IMR-90 (cell line): ENCODE data around the gene CBFA2T3. TPM values are rescaled to one million over a fixed set of nuclear protein-coding genes. Genes with fewer than 3 reads are reported as not detected.

Experiments used
- ATAC-seq: fragments of 200-7000 bp; cut with Tn5 transposase; 2 replicates; pipeline ENCODE4 v1.9.1; 2020; ENCODE audit warnings: low read depth, mild to moderate bottlenecking, moderate library complexity
- BruUV-seq: library from RNA; stranded (reverse); fragments of 400-500 nt; replicated peaks from 2 replicates; lab custom pipeline; 2021; lab: Mats Ljungman, UMichigan
- CTCF ChIA-PET: fragments of 300-600 bp; formaldehyde crosslinking; extraction: SDS; loops from one replicate; lab custom pipeline; 2021; ENCODE audit warnings: antibody characterized with exemption; lab: Yijun Ruan, JAX
- POLR2A ChIA-PET: fragments of 300-600 bp; sonication (Branson Sonifier 250); formaldehyde crosslinking; loops from one replicate; lab custom pipeline; 2022; ENCODE audit warnings: antibody characterized with exemption; ENCODE audit not compliant: unreplicated experiment; lab: Charles Lee
- DNase-seq: peaks from one replicate; pipeline ENCODE4 v3.0.0; 2013
- H2AFZ ChIP-seq: replicated peaks from 2 replicates; pipeline ENCODE3; 2013; ENCODE audit warnings: low read length, mild to moderate bottlenecking; ENCODE audit not compliant: poor library complexity
- H2AK5ac ChIP-seq: 2 replicates; pipeline ENCODE4 v1.6.1; 2013; ENCODE audit warnings: low read depth, low read length, inconsistent platforms
- H2AK9ac ChIP-seq: replicated peaks from 2 replicates; pipeline ENCODE3; 2013; ENCODE audit warnings: mild to moderate bottlenecking, low read depth, low read length, moderate library complexity; ENCODE audit not compliant: poor library complexity
- H2BK120ac ChIP-seq: 2 replicates; pipeline ENCODE4 v1.6.1; 2013; ENCODE audit warnings: low read depth, low read length, inconsistent platforms
- H2BK15ac ChIP-seq: 3 replicates; pipeline ENCODE4 v1.6.1; 2013; ENCODE audit warnings: low read depth, low read length, inconsistent platforms
- H2BK20ac ChIP-seq: 2 replicates; pipeline ENCODE4 v1.6.1; 2013; ENCODE audit warnings: low read depth, mild to moderate bottlenecking, inconsistent platforms, low read length, moderate library complexity
- H2BK5ac ChIP-seq: 2 replicates; pipeline ENCODE4 v1.6.1; 2013; ENCODE audit warnings: mild to moderate bottlenecking, low read depth, low read length, inconsistent platforms; ENCODE audit not compliant: poor library complexity, severe bottlenecking
- H3K14ac ChIP-seq: replicated peaks from 2 replicates; pipeline ENCODE4 v1.6.1; 2013; ENCODE audit warnings: low read depth, low read length, inconsistent platforms
- H3K18ac ChIP-seq: 2 replicates; pipeline ENCODE4 v1.6.1; 2013; ENCODE audit warnings: low read depth, low read length, control low read depth
- H3K23ac ChIP-seq: 2 replicates; pipeline ENCODE4 v1.6.1; 2013; ENCODE audit warnings: low read depth, low read length, inconsistent platforms
- H3K27ac ChIP-seq: 2 replicates; pipeline ENCODE4 v1.5.1; 2013; ENCODE audit warnings: mild to moderate bottlenecking, control low read depth, low read length; ENCODE audit not compliant: insufficient read depth
- H3K27me3 ChIP-seq: 2 replicates; pipeline ENCODE4 v1.6.1; 2013; ENCODE audit warnings: low read length; ENCODE audit not compliant: control insufficient read depth, insufficient read depth
- H3K36me3 ChIP-seq: 2 replicates; pipeline ENCODE4 v1.6.1; 2013; ENCODE audit warnings: low read length, mixed read lengths; ENCODE audit not compliant: control insufficient read depth, insufficient read depth
- H3K4ac ChIP-seq: 2 replicates; pipeline ENCODE4 v1.6.1; 2013; ENCODE audit warnings: low read depth, low read length, inconsistent platforms
- H3K4me1 ChIP-seq: 2 replicates; pipeline ENCODE4 v1.6.1; 2013; ENCODE audit warnings: low read length, mixed read lengths; ENCODE audit not compliant: control insufficient read depth, insufficient read depth
- H3K4me2 ChIP-seq: 2 replicates; pipeline ENCODE4 v1.6.1; 2013; ENCODE audit warnings: low read depth, mild to moderate bottlenecking, control low read depth, low read length, moderate library complexity
- H3K4me3 ChIP-seq: 2 replicates; pipeline ENCODE4 v1.5.1; 2013; ENCODE audit warnings: low read depth, mild to moderate bottlenecking, control low read depth, low read length, moderate library complexity; ENCODE audit not compliant: insufficient read depth
- H3K56ac ChIP-seq: 2 replicates; pipeline ENCODE4 v1.6.1; 2013; ENCODE audit warnings: low read length, inconsistent platforms; ENCODE audit not compliant: insufficient read depth; ENCODE audit errors: extremely low read depth
- H3K79me1 ChIP-seq, 2 experiments: 2 replicates each; pipeline ENCODE4 v1.6.1; 2013; ENCODE audit warnings: low read length in 2 of 2, inconsistent platforms in 1 of 2, low read depth in 1 of 2
- H3K9ac ChIP-seq: 2 replicates; pipeline ENCODE4 v1.6.1; 2013; ENCODE audit warnings: low read depth, low read length, control low read depth
- H3K9me1 ChIP-seq: 2 replicates; pipeline ENCODE4 v1.6.1; 2013; ENCODE audit warnings: low read length, inconsistent platforms; ENCODE audit not compliant: insufficient read depth
- H3K9me3 ChIP-seq: 2 replicates; pipeline ENCODE4 v1.6.1; 2013; ENCODE audit warnings: low read length; ENCODE audit not compliant: control insufficient read depth, insufficient read depth
- H4K20me1 ChIP-seq: 2 replicates; pipeline ENCODE4 v1.6.1; 2013; ENCODE audit warnings: low read length, inconsistent platforms; ENCODE audit not compliant: insufficient read depth
- H4K5ac ChIP-seq: 2 replicates; pipeline ENCODE4 v1.6.1; 2013; ENCODE audit warnings: mild to moderate bottlenecking, low read depth, low read length, control low read depth
- H4K8ac ChIP-seq, 2 experiments: 2 replicates each; pipeline ENCODE4 v1.6.1; 2013; ENCODE audit warnings: low read depth in 2 of 2, low read length in 2 of 2, control low read depth in 1 of 2, inconsistent platforms in 1 of 2
- H4K91ac ChIP-seq: 2 replicates; pipeline ENCODE4 v1.6.1; 2013; ENCODE audit warnings: low read depth, low read length, inconsistent platforms; ENCODE audit not compliant: insufficient read depth
- BHLHE40 ChIP-seq: fragments of 150-350 bp; IDR thresholded peaks from 2 replicates; pipeline ENCODE4 v1.6.1; 2016; ENCODE audit warnings: mild to moderate bottlenecking, low read depth, low read length
- CEBPB ChIP-seq: IDR thresholded peaks from 2 replicates; pipeline ENCODE4 v1.6.1; 2012; ENCODE audit warnings: low read depth, low read length, improper control_type of control experiment
- CHD1 ChIP-seq: IDR thresholded peaks from 2 replicates; pipeline ENCODE4 v1.6.1; 2012; ENCODE audit warnings: low read depth, low read length, improper control_type of control experiment
- FOS ChIP-seq: fragments of 150-350 bp; IDR thresholded peaks from 2 replicates; pipeline ENCODE4 v1.6.1; 2016; ENCODE audit warnings: low read depth, low read length
- MAFK ChIP-seq: IDR thresholded peaks from 2 replicates; pipeline ENCODE4 v1.6.1; 2012; ENCODE audit warnings: low read depth, low read length, improper control_type of control experiment
- MAZ ChIP-seq: IDR thresholded peaks from 2 replicates; pipeline ENCODE4 v1.6.1; 2012; ENCODE audit warnings: low read depth, mild to moderate bottlenecking, low read length, improper control_type of control experiment, moderate library complexity, borderline replicate concordance
- MXI1 ChIP-seq: IDR thresholded peaks from 2 replicates; pipeline ENCODE4 v1.6.1; 2012; ENCODE audit warnings: low read depth, mild to moderate bottlenecking, low read length, moderate library complexity, borderline replicate concordance
- NFE2L2 ChIP-seq: fragments of 150-350 bp; IDR thresholded peaks from 2 replicates; pipeline ENCODE4 v1.6.1; 2016; ENCODE audit warnings: low read depth, mild to moderate bottlenecking, low read length
- POLR2A ChIP-seq: IDR thresholded peaks from 2 replicates; pipeline ENCODE4 v1.6.1; 2012; ENCODE audit warnings: mild to moderate bottlenecking, low read depth, low read length
- RAD21 ChIP-seq: IDR thresholded peaks from 2 replicates; pipeline ENCODE4 v1.6.1; 2012; ENCODE audit warnings: low read length, improper control_type of control experiment
- RCOR1 ChIP-seq: IDR thresholded peaks from 2 replicates; pipeline ENCODE4 v1.6.1; 2012; ENCODE audit warnings: mild to moderate bottlenecking, low read length, improper control_type of control experiment; ENCODE audit not compliant: insufficient replicate concordance
- RFX5 ChIP-seq: IDR thresholded peaks from 2 replicates; pipeline ENCODE4 v1.8.0; 2012; ENCODE audit warnings: low read depth, mild to moderate bottlenecking, low read length, moderate library complexity
- SMC3 ChIP-seq: fragments of 150-350 bp; IDR thresholded peaks from 2 replicates; pipeline ENCODE4 v1.6.1; 2016; ENCODE audit warnings: low read depth, mild to moderate bottlenecking, antibody characterized with exemption, low read length, moderate library complexity
- WGBS, 2 experiments: methylation state at CpG; one replicate each; pipeline versions ENCODE4 v1.1.5 to v1.1.7; 2013; ENCODE audit warnings: missing lambda C conversion rate in 2 of 2; ENCODE audit not compliant: insufficient read length in 1 of 2; ENCODE audit errors: extremely low coverage in 2 of 2; 5-methylcytosine and 5-hydroxymethylcytosine counted together
- dilution Hi-C: fragments of 300-500 bp; cut with HindIII; formaldehyde crosslinking; loops from one replicate; pipeline ENCODE4 v1.14.3; 2018; ENCODE audit warnings: low sequenced_read_pairs; ENCODE audit not compliant: unreplicated experiment
- in situ Hi-C: fragments of 300-500 bp; cut with MboI; formaldehyde crosslinking; loops from 3 replicates; pipeline ENCODE4 v1.14.3; 2019; ENCODE audit warnings: low sequenced_read_pairs, inconsistent platforms, mixed read lengths
- intact Hi-C: fragments of 100-400 bp; cut with micrococcal nuclease; formaldehyde crosslinking; loops from 2 replicates; pipeline ENCODE4 v1.10.0; 2022
- polyA plus RNA-seq, 3 experiments: library from polyadenylated mRNA; depleted of rRNA; stranded (reverse); fragments of >200 nt; gene quantifications; 2 replicates each; pipeline ENCODE4 v1.2.3, GENCODE V29; 2012; ENCODE audit warnings: low replicate concordance in 1 of 3
- total RNA-seq: library from RNA; depleted of rRNA; stranded (reverse); fragments of >200 nt; gene quantifications from 2 replicates; pipeline ENCODE4 v1.2.3, GENCODE V29; 2012
- TF ChIP-seq, protein P1 (sequence below): conservative IDR thresholded peaks from 2 replicates; pipeline ENCODE4 v1.5.1; 2012; ENCODE audit warnings: mild to moderate bottlenecking, low read depth, low read length, improper control_type of control experiment
- TF ChIP-seq, protein P2 (sequence below): fragments of 150-350 bp; IDR thresholded peaks from 2 replicates; pipeline ENCODE4 v1.6.1; 2016; ENCODE audit warnings: low read depth, mild to moderate bottlenecking, low read length, moderate library complexity, borderline replicate concordance
- TF ChIP-seq, protein P3 (sequence below): fragments of 150-350 bp; IDR thresholded peaks from 2 replicates; pipeline ENCODE4 v1.6.1; 2017; ENCODE audit warnings: mild to moderate bottlenecking, antibody characterized with exemption, low read length, low read depth

The CBFA2T3 gene
- total and polyA plus RNA-seq, 2 of the 4 experiments (the other 2 are of a cell fraction): not detected

DNA sequence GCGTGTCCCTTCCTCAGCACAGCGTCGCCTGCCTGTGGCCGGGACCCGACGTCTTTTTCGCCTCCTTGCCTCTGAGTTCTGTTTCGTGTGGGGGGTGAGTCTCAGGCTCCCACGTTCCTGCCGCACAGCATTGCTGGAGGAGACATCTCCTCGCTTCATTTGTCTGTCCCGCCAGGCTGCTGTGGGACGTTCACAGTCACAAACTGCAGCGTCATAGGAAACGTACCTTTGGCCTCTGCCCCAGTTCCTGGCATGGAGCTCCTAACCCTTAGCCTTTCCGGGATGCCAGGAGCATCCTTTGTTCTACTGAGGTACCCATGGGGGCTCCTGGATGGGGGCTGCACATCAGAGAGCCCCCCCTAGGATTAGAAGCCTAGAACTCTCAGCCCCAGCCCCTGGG is 18.2 kb upstream of the CBFA2T3 start:
- H3K27me3 ChIP-seq: peaks cover 48% of the 10 kb centered on the region
- no peak overlapping the region for H2BK5ac ChIP-seq
- H3K23ac ChIP-seq: no peak overlapping the region
- no peak overlapping the region for H3K9ac ChIP-seq
- WGBS, 2 experiments: 60% methylated on average over 12 of the region's 16 CpGs; no CpG with 5 or more reads in 1 of the 2 experiments
- H2BK120ac ChIP-seq: no peak overlapping the region
- in situ Hi-C loops: no loop called here
- H3K9me3 ChIP-seq: peaks cover 22% of the 10 kb centered on the region
- no peak overlapping the region for H4K91ac ChIP-seq
- no peak overlapping the region for H2AK9ac ChIP-seq
- H4K5ac ChIP-seq: no peak overlapping the region
- H2BK15ac ChIP-seq: no peak overlapping the region
- H3K4me1 ChIP-seq: no peaks in the 10 kb centered on the region
- no peak overlapping the region for H3K14ac ChIP-seq
- no peak overlapping the region for H3K27ac ChIP-seq
- dilution Hi-C loops: no loop called here
- CTCF ChIA-PET: no interaction called here
- POLR2A ChIA-PET: no interaction called here
- TF ChIP-seq NFE2L2 (no peak), RCOR1 (no peak), FOS (no peak), POLR2A (no peak), MXI1 (no peak), RFX5 (no peak), CHD1 (no peak), BHLHE40 (no peak), MAZ (no peak), CEBPB (no peak), SMC3 (no peak), MAFK (no peak), RAD21 (no peak)
- TF ChIP-seq, protein P1, sequence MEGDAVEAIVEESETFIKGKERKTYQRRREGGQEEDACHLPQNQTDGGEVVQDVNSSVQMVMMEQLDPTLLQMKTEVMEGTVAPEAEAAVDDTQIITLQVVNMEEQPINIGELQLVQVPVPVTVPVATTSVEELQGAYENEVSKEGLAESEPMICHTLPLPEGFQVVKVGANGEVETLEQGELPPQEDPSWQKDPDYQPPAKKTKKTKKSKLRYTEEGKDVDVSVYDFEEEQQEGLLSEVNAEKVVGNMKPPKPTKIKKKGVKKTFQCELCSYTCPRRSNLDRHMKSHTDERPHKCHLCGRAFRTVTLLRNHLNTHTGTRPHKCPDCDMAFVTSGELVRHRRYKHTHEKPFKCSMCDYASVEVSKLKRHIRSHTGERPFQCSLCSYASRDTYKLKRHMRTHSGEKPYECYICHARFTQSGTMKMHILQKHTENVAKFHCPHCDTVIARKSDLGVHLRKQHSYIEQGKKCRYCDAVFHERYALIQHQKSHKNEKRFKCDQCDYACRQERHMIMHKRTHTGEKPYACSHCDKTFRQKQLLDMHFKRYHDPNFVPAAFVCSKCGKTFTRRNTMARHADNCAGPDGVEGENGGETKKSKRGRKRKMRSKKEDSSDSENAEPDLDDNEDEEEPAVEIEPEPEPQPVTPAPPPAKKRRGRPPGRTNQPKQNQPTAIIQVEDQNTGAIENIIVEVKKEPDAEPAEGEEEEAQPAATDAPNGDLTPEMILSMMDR: no peak
- TF ChIP-seq, protein P2, sequence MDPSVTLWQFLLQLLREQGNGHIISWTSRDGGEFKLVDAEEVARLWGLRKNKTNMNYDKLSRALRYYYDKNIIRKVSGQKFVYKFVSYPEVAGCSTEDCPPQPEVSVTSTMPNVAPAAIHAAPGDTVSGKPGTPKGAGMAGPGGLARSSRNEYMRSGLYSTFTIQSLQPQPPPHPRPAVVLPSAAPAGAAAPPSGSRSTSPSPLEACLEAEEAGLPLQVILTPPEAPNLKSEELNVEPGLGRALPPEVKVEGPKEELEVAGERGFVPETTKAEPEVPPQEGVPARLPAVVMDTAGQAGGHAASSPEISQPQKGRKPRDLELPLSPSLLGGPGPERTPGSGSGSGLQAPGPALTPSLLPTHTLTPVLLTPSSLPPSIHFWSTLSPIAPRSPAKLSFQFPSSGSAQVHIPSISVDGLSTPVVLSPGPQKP: no peak
- TF ChIP-seq, protein P3, sequence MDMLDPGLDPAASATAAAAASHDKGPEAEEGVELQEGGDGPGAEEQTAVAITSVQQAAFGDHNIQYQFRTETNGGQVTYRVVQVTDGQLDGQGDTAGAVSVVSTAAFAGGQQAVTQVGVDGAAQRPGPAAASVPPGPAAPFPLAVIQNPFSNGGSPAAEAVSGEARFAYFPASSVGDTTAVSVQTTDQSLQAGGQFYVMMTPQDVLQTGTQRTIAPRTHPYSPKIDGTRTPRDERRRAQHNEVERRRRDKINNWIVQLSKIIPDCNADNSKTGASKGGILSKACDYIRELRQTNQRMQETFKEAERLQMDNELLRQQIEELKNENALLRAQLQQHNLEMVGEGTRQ: no peak
- H4K20me1 ChIP-seq: no peaks in the 10 kb centered on the region
- H3K9me1 ChIP-seq: no peaks in the 10 kb centered on the region
- no peak overlapping the region for H2AK5ac ChIP-seq
- H3K18ac ChIP-seq: no peak overlapping the region
- H2AFZ ChIP-seq: no peak overlapping the region
- no peak overlapping the region for H3K4me2 ChIP-seq
- no peak overlapping the region for H3K4ac ChIP-seq
- no peak overlapping the region for H4K8ac ChIP-seq
- no TSS peak for BruUV-seq
- H3K4me3 ChIP-seq: no peak overlapping the region
- DNase-seq (no peak), ATAC-seq (no peak)
- H2BK20ac ChIP-seq: no peak overlapping the region
- H3K79me1 ChIP-seq: no peaks in the 10 kb centered on the region
- intact Hi-C loops: no loop called here
- H3K36me3 ChIP-seq: no peaks in the 10 kb centered on the region
- no peak overlapping the region for H3K56ac ChIP-seq
